ENCODE measurements around the gene SOCS2. TPM values are rescaled to one million over a fixed set of nuclear protein-coding genes. Genes with fewer than 3 reads are reported as not detected.

SOCS2 gene
- total and polyA plus RNA-seq, 2 of the 8 experiments (the other 6 are each of a cell fraction or from before 2014, with no cell fraction given), result 14.5 to 18.0 TPM

- no peak overlapping the region for H3K27ac ChIP-seq (ENCODE audit: low read depth, low read length)
- no peak overlapping the region for H2AK5ac ChIP-seq (ENCODE audit: low read depth, low read length)
- H2BK120ac ChIP-seq (replicated peaks; ENCODE audit: low read depth, low read length), result no peak overlapping the region
- DNase-seq (ENCODE audit: low read depth in 1 of 2, low spot score in 2 of 2) (no peak), FAIRE-seq (no peak)
- no peak overlapping the region for H2BK15ac ChIP-seq (ENCODE audit: low read length)
- WGBS, 2 experiments (ENCODE audit: extremely low coverage in 1 of 2, insufficient coverage in 1 of 2, insufficient read length in 1 of 2, insufficient replicate concordance in 2 of 2, low coverage in 1 of 2, low lambda C conversion rate in 2 of 2, missing lambda C conversion rate in 1 of 2), result 86% methylated on average over 6 of the region's 6 CpGs; no CpG with 5 or more reads in 1 of the 2 experiments
- no peaks in the 10 kb centered on the region for H3K79me1 ChIP-seq (ENCODE audit: low read depth, low read length)
- H2BK12ac ChIP-seq (ENCODE audit: low read depth, low read length), result no peak overlapping the region
- no peak overlapping the region for H3K4me2 ChIP-seq (ENCODE audit: insufficient read depth in 1 of 2, low read depth in 2 of 2, low read length in 2 of 2)
- no peak overlapping the region for H3K9ac ChIP-seq (replicated peaks in 1 of 4; ENCODE audit: extremely low read depth in 1 of 4, low read depth in 3 of 4, low read length in 3 of 4)
- no peak overlapping the region for H3K23ac ChIP-seq (ENCODE audit: insufficient read length)
- no peaks in the 10 kb centered on the region for H3K36me3 ChIP-seq (ENCODE audit: control insufficient read depth in 2 of 4, insufficient read depth in 4 of 4, low read length in 3 of 4)
- no peak overlapping the region for H4K8ac ChIP-seq (ENCODE audit: extremely low read depth, insufficient read depth, low read length)
- H3K4ac ChIP-seq (replicated peaks; ENCODE audit: insufficient read length, low read depth, low read length), result no peak overlapping the region
- H3K4me1 ChIP-seq (replicated peaks in 1 of 4; ENCODE audit: control insufficient read depth in 3 of 4, insufficient read depth in 4 of 4, low read length in 3 of 4), result peaks cover 0 to 6% (median 2%) of the 10 kb centered on the region in 4 experiments; a peak in 3 of 7 replicates
- H2AFZ ChIP-seq (ENCODE audit: low read length), result no peak overlapping the region
- CTCF ChIA-PET (ENCODE audit: partially characterized antibody), result interaction anchor here (0.6 to 1.6 kb wide), 7 partner anchors 12 to 509 kb away, joined by 3 to 8 read pairs (median 4); partner anchors contain the start of gene SOCS2
- H3K9me3 ChIP-seq (ENCODE audit: insufficient read depth in 2 of 2, low read depth in 1 of 2, low read length in 1 of 2), result no peaks in the 10 kb centered on the region
- H4K91ac ChIP-seq (replicated peaks; ENCODE audit: insufficient read length, low read length), result no peak overlapping the region
- no peak overlapping the region for H3K4me3 ChIP-seq (ENCODE audit: extremely low read depth in 1 of 4, insufficient read depth in 2 of 4, low read depth in 3 of 4, low read length in 4 of 4)
- H2BK20ac ChIP-seq (ENCODE audit: low read length), result no peak overlapping the region
- no peak overlapping the region for H3K56ac ChIP-seq (replicated peaks; ENCODE audit: insufficient read length, low read depth, low read length)
- H3K27me3 ChIP-seq (replicated peaks in 1 of 4; ENCODE audit: control insufficient read depth in 3 of 4, extremely low read depth in 1 of 4, insufficient read depth in 3 of 4, low read length in 3 of 4), result peaks cover 0 to 5% (median 4%) of the 10 kb centered on the region in 4 experiments; a peak in 5 of 7 replicates
- POLR2A ChIA-PET (ENCODE audit: partially characterized antibody), result interaction anchor here (1.2 to 1.9 kb wide), 3 partner anchors 10 to 20 kb away, joined by 3 to 8 read pairs (median 6); no protein-coding TSS in a partner anchor
- no peaks in the 10 kb centered on the region for H4K20me1 ChIP-seq (replicated peaks in 1 of 2; ENCODE audit: control insufficient read depth in 1 of 2, insufficient read depth in 2 of 2, low read length in 2 of 2)
- no peak overlapping the region for H4K5ac ChIP-seq (ENCODE audit: insufficient read length, low read depth, low read length)
- no peak overlapping the region for H3K18ac ChIP-seq (ENCODE audit: extremely low read depth, low read length)
- peaks cover 4% of the 10 kb centered on the region; the same call in 1 of the 2 replicates for H3K23me2 ChIP-seq (ENCODE audit: low read depth, low read length)
- H3K14ac ChIP-seq (ENCODE audit: insufficient read length), result no peak overlapping the region
- no peak overlapping the region for H2BK5ac ChIP-seq (ENCODE audit: low read depth, low read length)
- H3K79me2 ChIP-seq (ENCODE audit: control insufficient read depth in 1 of 2, insufficient read depth in 2 of 2, low read length in 2 of 2), result no peaks in the 10 kb centered on the region
- TF ChIP-seq KDM5A (IDR thresholded peaks at IDR 0.05; ENCODE audit: low read length), result no peak
- no peak for TF ChIP-seq SAP30 (IDR thresholded peaks at IDR 0.05; ENCODE audit: insufficient read depth, insufficient replicate concordance, low read length)
- no peak for TF ChIP-seq POU5F1 (IDR thresholded peaks at IDR 0.05; ENCODE audit: low read depth, low read length)
- TF ChIP-seq CHD1 (IDR thresholded peaks at IDR 0.05; ENCODE audit: low read depth, low read length), result no peak
- no peak for TF ChIP-seq KDM4A (IDR thresholded peaks at IDR 0.05; ENCODE audit: low read depth, low read length, severe bottlenecking)
- TF ChIP-seq TCF12 (IDR thresholded peaks at IDR 0.05; ENCODE audit: low read depth, low read length), result no peak
- TF ChIP-seq TBP (IDR thresholded peaks at IDR 0.05; ENCODE audit: low read depth, low read length), result no peak
- no peak for TF ChIP-seq ATF3 (IDR thresholded peaks at IDR 0.05; ENCODE audit: insufficient read depth, low read depth, low read length)
- TF ChIP-seq TAF1 (IDR thresholded peaks at IDR 0.05; ENCODE audit: low read depth, low read length), result no peak
- TF ChIP-seq CHD2 (IDR thresholded peaks at IDR 0.05; ENCODE audit: low read length), result no peak
- no peak for TF ChIP-seq CEBPB (IDR thresholded peaks at IDR 0.05; ENCODE audit: low read depth, low read length)
- no peak for TF ChIP-seq NANOG (IDR thresholded peaks at IDR 0.05; ENCODE audit: insufficient read depth, low read depth, low read length, poor library complexity, severe bottlenecking)
Measured at GRCh38 chr12:93592641-93593406, 20.3 kb downstream of the SOCS2 start.
